Naive thymus-derived CD4-positive, alpha-beta T cell (primary cell): ENCODE data around the gene SMIM7. TPM values are rescaled to one million over a fixed set of nuclear protein-coding genes. Genes with fewer than 3 reads are reported as not detected.

Source experiments
- ATAC-seq: fragments of 150-1000 bp; cut with Tn5 transposase; 2 replicates; pipeline ENCODE4 v1.10.0; 2021; ENCODE audit warnings: mild to moderate bottlenecking, moderate library complexity
- CTCF ChIA-PET: fragments of 350-600 bp; sonication (Branson Sonifier 250); formaldehyde crosslinking; loops from one replicate; lab custom pipeline; 2021; ENCODE audit warnings: antibody characterized with exemption; lab: Charles Lee
- POLR2A ChIA-PET: fragments of 350-600 bp; sonication (Branson Sonifier 250); formaldehyde crosslinking; loops from one replicate; lab custom pipeline; 2021; ENCODE audit warnings: antibody characterized with exemption, inconsistent platforms; lab: Charles Lee
- DNase-seq, 9 donors: peaks; one replicate each; pipeline versions ENCODE4 v3.0.0 to v3.0.0-alpha.2; 2020 to 2022; ENCODE audit warnings: mixed read lengths in 1 of 9
- H3K27ac ChIP-seq: one replicate; pipeline ENCODE4 v1.7.0; 2013; ENCODE audit warnings: mild to moderate bottlenecking, low read depth, low read length, moderate library complexity
- H3K27me3 ChIP-seq, 2 donors: one replicate each; pipeline ENCODE4 v1.7.0; 2013; ENCODE audit warnings: low read length in 2 of 2, mild to moderate bottlenecking in 2 of 2, moderate library complexity in 2 of 2; ENCODE audit not compliant: control insufficient read depth in 2 of 2, insufficient read depth in 2 of 2
- H3K36me3 ChIP-seq, 3 experiments: 1 replicate in 2 of 3; 2 replicates in 1 of 3; pipeline ENCODE4 v1.7.0; 2013; ENCODE audit warnings: low read length in 3 of 3, mild to moderate bottlenecking in 3 of 3, moderate library complexity in 1 of 3; ENCODE audit not compliant: insufficient read depth in 3 of 3, control insufficient read depth in 2 of 3
- H3K4me1 ChIP-seq, 2 donors: one replicate each; pipeline ENCODE4 v1.7.0; 2013; ENCODE audit warnings: low read length in 2 of 2, mild to moderate bottlenecking in 2 of 2, moderate library complexity in 1 of 2; ENCODE audit not compliant: control insufficient read depth in 2 of 2, insufficient read depth in 2 of 2
- H3K4me3 ChIP-seq: 2 replicates; pipeline ENCODE4 v1.7.0; 2013; ENCODE audit warnings: mild to moderate bottlenecking, low read length
- H3K9me3 ChIP-seq, 3 experiments: 1 replicate in 2 of 3; 2 replicates in 1 of 3; pipeline ENCODE4 v1.7.0; 2013; ENCODE audit warnings: low read length in 3 of 3; ENCODE audit not compliant: control insufficient read depth in 2 of 3
- H3K27ac Mint-ChIP-seq, 9 donors: one replicate each; pipeline ENCODE4 v1.8.0; 2020 to 2022; ENCODE audit warnings: mixed read lengths in 9 of 9, mild to moderate bottlenecking in 8 of 9, moderate library complexity in 5 of 9, inconsistent platforms in 2 of 9
- H3K27me3 Mint-ChIP-seq, 5 donors: one replicate each; pipeline ENCODE4 v1.8.0; 2021 to 2022; ENCODE audit warnings: mixed read lengths in 5 of 5, mild to moderate bottlenecking in 1 of 5
- H3K36me3 Mint-ChIP-seq, 5 donors: one replicate each; pipeline ENCODE4 v1.8.0; 2020 to 2022; ENCODE audit warnings: mixed read lengths in 5 of 5, mild to moderate bottlenecking in 3 of 5, inconsistent platforms in 1 of 5
- H3K4me1 Mint-ChIP-seq, 7 donors: one replicate each; pipeline ENCODE4 v1.8.0; 2020 to 2022; ENCODE audit warnings: mixed read lengths in 7 of 7, mild to moderate bottlenecking in 3 of 7, inconsistent platforms in 1 of 7
- H3K4me3 Mint-ChIP-seq, 10 donors: one replicate each; pipeline ENCODE4 v1.8.0; 2020 to 2022; ENCODE audit warnings: mild to moderate bottlenecking in 10 of 10, mixed read lengths in 10 of 10, moderate library complexity in 6 of 10, inconsistent platforms in 2 of 10
- H3K9me3 Mint-ChIP-seq, 11 donors: one replicate each; pipeline ENCODE4 v1.8.0; 2020 to 2022; ENCODE audit warnings: mixed read lengths in 11 of 11, mild to moderate bottlenecking in 4 of 11, inconsistent platforms in 1 of 11, moderate library complexity in 1 of 11
- intact Hi-C, 2 donors: fragments of 100-400 bp; cut with micrococcal nuclease; formaldehyde crosslinking; loops; one replicate each; pipeline ENCODE4 v1.15.1; 2023
- polyA plus RNA-seq, 2 donors: library from polyadenylated mRNA; unstranded; fragments of 300-500 nt; fragmentation: Illumina TruSeq; gene quantifications; one replicate each; pipeline ENCODE4 v1.2.3, GENCODE V29; 2021
- total RNA-seq, 6 experiments: library from RNA in 5 of 6; stranded (reverse) in 5 of 6; gene quantifications; 1 replicate in 5 of 6; 2 replicates in 1 of 6; pipeline ENCODE4 v1.2.3 and lab custom pipeline; 2021 to 2026

The SMIM7 gene
- total and polyA plus RNA-seq, 7 experiments from 2014 or later, result 56.9 to 108 (median 78.5) TPM

GRCh38 chr19:16659464-16659831 is 496 bp downstream of the SMIM7 start:
- peaks cover 22 to 55% (median 46%) of the 10 kb centered on the region in 7 donors for H3K4me1 Mint-ChIP-seq
- ChIA-PET CTCF (no interaction called here), POLR2A (interaction anchor here (0.6 to 4.1 kb wide), 7 partner anchors 10 to 563 kb away, joined by 3 to 40 read pairs (median 4); partner anchors contain the start of gene MED26)
- H3K27me3 ChIP-seq, result no peaks in the 10 kb centered on the region
- H3K27ac Mint-ChIP-seq, result peak overlapping the region; percentile 96 to 99 (median 98)
- DNase-seq (no peak), ATAC-seq (no peak)
- H3K9me3 ChIP-seq, result no peaks in the 10 kb centered on the region
- H3K4me3 ChIP-seq, result peak overlapping the region; percentile 74
- H3K27ac ChIP-seq, result peak overlapping the region; percentile 91
- peaks cover 6 to 45% (median 7%) of the 10 kb centered on the region in 3 experiments for H3K36me3 ChIP-seq
- intact Hi-C loops, result loop anchor here in 1 of 2 donors (1.0 to 2.0 kb wide), 2 partner anchors 187 to 823 kb away; no protein-coding TSS in a partner anchor
- H3K36me3 Mint-ChIP-seq, result peaks cover 0 to 30% (median 10%) of the 10 kb centered on the region in 5 donors
- H3K4me1 ChIP-seq, result peaks cover 19 to 30% of the 10 kb centered on the region in 2 donors
- H3K4me3 Mint-ChIP-seq, result peak overlapping the region; percentile 88 to 100 (median 98)
- peaks cover 0 to 24% (median 0%) of the 10 kb centered on the region in 5 donors for H3K27me3 Mint-ChIP-seq
- H3K9me3 Mint-ChIP-seq, result no peaks in the 10 kb centered on the region

- no peak overlapping the region for H3K4me3 ChIP-seq
- H3K27ac Mint-ChIP-seq, result peak overlapping the region in 5 of 9 donors; percentile 1 to 54 (median 22)
- H3K4me3 Mint-ChIP-seq, result peak overlapping the region in 9 of 10 donors; percentile 1 to 88 (median 49)
- H3K36me3 ChIP-seq, result peaks cover 10 to 66% (median 11%) of the 10 kb centered on the region in 3 experiments
- peaks cover 5 to 45% (median 15%) of the 10 kb centered on the region in 5 donors for H3K36me3 Mint-ChIP-seq
- DNase-seq, result no peak
- peaks cover 19 to 30% of the 10 kb centered on the region in 2 donors for H3K4me1 ChIP-seq
- H3K27ac ChIP-seq, result peak overlapping the region; percentile 14
- no peak for ATAC-seq
- no peaks in the 10 kb centered on the region for H3K27me3 ChIP-seq
- POLR2A ChIA-PET, result no interaction called here
- peaks cover 22 to 53% (median 40%) of the 10 kb centered on the region in 7 donors for H3K4me1 Mint-ChIP-seq
- peaks cover 0 to 12% (median 0%) of the 10 kb centered on the region in 5 donors for H3K27me3 Mint-ChIP-seq
- no peaks in the 10 kb centered on the region for H3K9me3 ChIP-seq
- intact Hi-C loops, result no loop called here
- CTCF ChIA-PET, result no interaction called here
- peaks cover 0 to under 1% (median 0%) of the 10 kb centered on the region in 11 donors for H3K9me3 Mint-ChIP-seq
Measured at GRCh38 chr19:16657384-16657783, 2.6 kb downstream of the SMIM7 start.

GRCh38 chr19:16655727-16656126 is 4.2 kb downstream of the SMIM7 start:
- intact Hi-C loops, result no loop called here
- peak overlapping the region in 4 of 10 donors; percentile 11 to 41 (median 32) for H3K4me3 Mint-ChIP-seq
- DNase-seq (no peak), ATAC-seq (no peak)
- peaks cover 0 to 2% (median 0%) of the 10 kb centered on the region in 11 donors for H3K9me3 Mint-ChIP-seq
- peaks cover 12 to 62% (median 28%) of the 10 kb centered on the region in 5 donors for H3K36me3 Mint-ChIP-seq
- peaks cover 11 to 23% of the 10 kb centered on the region in 2 donors for H3K4me1 ChIP-seq
- H3K27me3 Mint-ChIP-seq, result no peaks in the 10 kb centered on the region
- no peaks in the 10 kb centered on the region for H3K27me3 ChIP-seq
- H3K36me3 ChIP-seq, result peaks cover 11 to 83% (median 11%) of the 10 kb centered on the region in 3 experiments
- ChIA-PET POLR2A (no interaction called here), CTCF (no interaction called here)
- peak overlapping the region in 1 of 9 donors; percentile 26 for H3K27ac Mint-ChIP-seq
- H3K9me3 ChIP-seq, result no peaks in the 10 kb centered on the region
- no peak overlapping the region for H3K27ac ChIP-seq
- H3K4me1 Mint-ChIP-seq, result peaks cover 22 to 48% (median 38%) of the 10 kb centered on the region in 7 donors
- H3K4me3 ChIP-seq, result no peak overlapping the region

- Histone ChIP-seq H3K27me3 (no peaks in the 10 kb centered on the region), H3K36me3 (peaks cover 11 to 88% (median 11%) of the 10 kb centered on the region in 3 experiments), H3K4me3 (no peak overlapping the region), H3K9me3 (no peaks in the 10 kb centered on the region), H3K27ac (no peak overlapping the region), H3K4me1 (peaks cover 11 to 23% of the 10 kb centered on the region in 2 donors)
- Mint-ChIP-seq H3K27me3 (no peaks in the 10 kb centered on the region), H3K4me1 (peaks cover 31 to 51% (median 39%) of the 10 kb centered on the region in 7 donors), H3K9me3 (peaks cover 0 to 2% (median 0%) of the 10 kb centered on the region in 11 donors), H3K4me3 (no peak overlapping the region), H3K36me3 (peaks cover 12 to 69% (median 33%) of the 10 kb centered on the region in 5 donors), H3K27ac (peak overlapping the region in 3 of 9 donors; percentile 31 to 62 (median 51))
- ChIA-PET POLR2A (no interaction called here), CTCF (interaction anchor here (0.8 kb wide), 1 partner anchor 61 kb away, joined by 3 read pairs; no protein-coding TSS in a partner anchor)
- ATAC-seq, result no peak
- no peak for DNase-seq
- intact Hi-C loops, result no loop called here
Measured at GRCh38 chr19:16654627-16655026, 5.3 kb downstream of the SMIM7 start.

- Mint-ChIP-seq H3K36me3 (peaks cover 12 to 70% (median 34%) of the 10 kb centered on the region in 5 donors), H3K27ac (peak overlapping the region in 1 of 9 donors; percentile 72), H3K27me3 (no peaks in the 10 kb centered on the region), H3K4me1 (peaks cover 28 to 50% (median 39%) of the 10 kb centered on the region in 7 donors), H3K9me3 (peaks cover 0 to 2% (median 0%) of the 10 kb centered on the region in 11 donors), H3K4me3 (no peak overlapping the region)
- Histone ChIP-seq H3K4me1 (peaks cover 7 to 20% of the 10 kb centered on the region in 2 donors), H3K27ac (no peak overlapping the region), H3K36me3 (peaks cover 11 to 89% (median 11%) of the 10 kb centered on the region in 3 experiments), H3K4me3 (no peak overlapping the region), H3K27me3 (no peaks in the 10 kb centered on the region), H3K9me3 (no peaks in the 10 kb centered on the region)
- intact Hi-C loops, result no loop called here
- ATAC-seq (no peak), DNase-seq (no peak)
- ChIA-PET CTCF (interaction anchor here (0.8 kb wide), 1 partner anchor 60 kb away, joined by 3 read pairs; no protein-coding TSS in a partner anchor), POLR2A (no interaction called here)
Measured at GRCh38 chr19:16654140-16654539, 5.8 kb downstream of the SMIM7 start.

- Mint-ChIP-seq H3K9me3 (peaks cover 0 to 2% (median 0%) of the 10 kb centered on the region in 11 donors), H3K4me3 (no peak overlapping the region), H3K27ac (peak overlapping the region in 2 of 9 donors; percentile 18 to 29), H3K36me3 (peaks cover 12 to 62% (median 33%) of the 10 kb centered on the region in 5 donors), H3K4me1 (peaks cover 19 to 46% (median 36%) of the 10 kb centered on the region in 7 donors), H3K27me3 (no peaks in the 10 kb centered on the region)
- no peaks in the 10 kb centered on the region for H3K9me3 ChIP-seq
- no peak overlapping the region for H3K27ac ChIP-seq
- CTCF ChIA-PET, result no interaction called here
- ATAC-seq, result no peak
- H3K4me1 ChIP-seq, result peaks cover 0 to 7% of the 10 kb centered on the region in 2 donors
- POLR2A ChIA-PET, result no interaction called here
- peaks cover 11 to 86% (median 14%) of the 10 kb centered on the region in 3 experiments for H3K36me3 ChIP-seq
- no peak for DNase-seq
- no peak overlapping the region for H3K4me3 ChIP-seq
- intact Hi-C loops, result no loop called here
- H3K27me3 ChIP-seq, result no peaks in the 10 kb centered on the region
Measured at GRCh38 chr19:16652854-16653253, 7.1 kb downstream of the SMIM7 start.
